ENCODE measurements around the gene FOXI1. TPM values are rescaled to one million over a fixed set of nuclear protein-coding genes. Genes with fewer than 3 reads are reported as not detected.

The FOXI1 gene
- total and polyA plus RNA-seq, 11 donors, result not detected

DNA sequence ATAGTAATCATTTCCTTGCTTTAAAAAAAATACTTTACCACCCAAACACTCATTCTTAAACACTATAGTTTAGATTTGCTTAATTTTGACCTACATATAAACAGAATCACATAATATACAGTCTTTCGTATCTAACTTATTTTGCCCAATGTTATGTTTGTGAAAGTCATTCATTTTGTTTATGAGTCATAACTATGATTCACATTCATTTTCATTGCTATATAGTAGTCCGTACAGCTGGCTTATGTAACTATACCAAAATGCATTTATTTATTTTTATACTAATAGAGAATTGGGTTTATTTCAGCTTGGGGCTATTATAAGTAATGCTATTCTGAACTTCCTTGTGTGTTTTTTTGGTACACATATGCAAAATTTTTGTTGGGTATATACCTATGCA lies 33.9 kb upstream of the FOXI1 start:
- Histone ChIP-seq H3K9me3 (no peaks in the 10 kb centered on the region), H3K36me3 (peaks cover 0 to 64% (median 0%) of the 10 kb centered on the region in 9 donors), H3K4me3 (no peak overlapping the region), H3K4me1 (no peaks in the 10 kb centered on the region), H3K27me3 (peaks cover 0 to 5% (median 0%) of the 10 kb centered on the region in 9 donors), H3K27ac (no peak overlapping the region)
- ATAC-seq, result no peak
- no peak for DNase-seq
- intact Hi-C loops (cut with DNase I), result loop anchor here in 4 of 10 donors (1.0 to 5.0 kb wide), 3 partner anchors 369 to 370 kb away; no protein-coding TSS in a partner anchor
- TF ChIP-seq POLR2A (IDR thresholded peaks at IDR 0.05) (no peak), CTCF (IDR thresholded peaks at IDR 0.05) (no peak)
- WGBS, 4 donors, result 91 to 96% (median 95%) methylated on average over 2 of the region's 2 CpGs

GRCh38 chr5:170075696-170076095 lies 30.0 kb upstream of the FOXI1 start:
- TF ChIP-seq POLR2A (IDR thresholded peaks at IDR 0.05) (no peak), CTCF (IDR thresholded peaks at IDR 0.05) (no peak)
- Histone ChIP-seq H3K36me3 (peaks cover 0 to 64% (median 0%) of the 10 kb centered on the region in 9 donors), H3K27ac (no peak overlapping the region), H3K4me1 (no peaks in the 10 kb centered on the region), H3K27me3 (peaks cover 0 to 8% (median 0%) of the 10 kb centered on the region in 9 donors), H3K4me3 (no peak overlapping the region), H3K9me3 (no peaks in the 10 kb centered on the region)
- no peak for DNase-seq
- intact Hi-C loops (cut with DNase I), result no loop called here
- WGBS, 4 donors, result 72 to 75% (median 74%) methylated on average over 7 of the region's 7 CpGs
- ATAC-seq, result no peak

GRCh38 chr5:170076211-170076610 lies 29.5 kb upstream of the FOXI1 start:
- Histone ChIP-seq H3K4me1 (no peaks in the 10 kb centered on the region), H3K9me3 (no peaks in the 10 kb centered on the region), H3K36me3 (peaks cover 0 to 68% (median 0%) of the 10 kb centered on the region in 9 donors), H3K27ac (no peak overlapping the region), H3K27me3 (peaks cover 0 to 8% (median 0%) of the 10 kb centered on the region in 9 donors), H3K4me3 (no peak overlapping the region)
- WGBS, 4 donors, result 47 to 98% (median 91%) methylated on average over 1 of the region's 1 CpG
- no peak for ATAC-seq
- intact Hi-C loops (cut with DNase I), result no loop called here
- no peak for DNase-seq
- TF ChIP-seq CTCF (IDR thresholded peaks at IDR 0.05), result no peak
- no peak for TF ChIP-seq POLR2A (IDR thresholded peaks at IDR 0.05)

DNA sequence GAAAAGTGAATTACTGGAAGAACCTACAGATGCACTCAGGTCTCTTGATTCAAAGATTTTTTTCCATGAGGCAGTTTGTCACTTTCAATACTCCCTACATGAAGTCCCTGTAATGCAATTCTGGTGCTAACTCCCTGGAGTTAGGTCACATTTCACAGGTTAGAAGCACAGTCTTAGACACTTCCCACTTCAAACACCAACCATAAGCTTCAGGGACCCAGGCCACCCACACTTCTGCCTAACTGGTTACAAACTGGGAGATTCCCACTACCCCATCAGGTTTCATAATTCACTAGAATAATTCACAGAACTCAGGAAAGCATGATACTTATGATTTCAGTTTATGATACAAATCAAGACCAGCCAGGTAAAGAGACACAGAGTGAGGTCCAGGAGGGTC lies 29.0 kb upstream of the FOXI1 start:
- Histone ChIP-seq H3K4me1 (no peaks in the 10 kb centered on the region), H3K36me3 (peaks cover 0 to 73% (median 0%) of the 10 kb centered on the region in 9 donors), H3K27ac (no peak overlapping the region), H3K4me3 (no peak overlapping the region), H3K27me3 (peaks cover 0 to 8% (median 0%) of the 10 kb centered on the region in 9 donors), H3K9me3 (no peaks in the 10 kb centered on the region)
- DNase-seq, result no peak
- no peak for TF ChIP-seq CTCF (IDR thresholded peaks at IDR 0.05)
- TF ChIP-seq POLR2A (IDR thresholded peaks at IDR 0.05), result no peak
- intact Hi-C loops (cut with DNase I), result no loop called here
- ATAC-seq, result no peak

All from heart left ventricle (tissue), 16 donors.